ENCODE results near the gene GUCY2F.

Gene GUCY2F

DNA sequence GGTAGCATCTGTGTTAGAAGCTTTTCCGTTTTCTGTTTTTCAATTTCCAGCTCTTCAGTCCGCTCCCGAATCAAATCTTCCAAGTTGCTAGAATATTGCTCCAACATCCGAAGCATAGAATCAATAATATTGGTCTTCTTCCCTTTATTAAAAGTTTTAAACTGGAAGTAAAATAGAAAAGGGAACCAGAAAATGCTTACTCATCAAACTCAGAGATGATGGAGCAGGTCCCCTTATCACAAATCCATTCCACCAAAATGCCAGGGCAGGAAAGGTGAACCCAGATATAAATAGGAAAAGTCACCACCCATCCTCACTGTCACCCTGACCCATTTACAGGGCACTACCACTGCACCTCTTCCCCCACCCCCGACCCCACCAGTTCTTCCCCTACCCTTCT is 89.0 kb downstream of the GUCY2F start:
- no peak for DNase-seq

DNA sequence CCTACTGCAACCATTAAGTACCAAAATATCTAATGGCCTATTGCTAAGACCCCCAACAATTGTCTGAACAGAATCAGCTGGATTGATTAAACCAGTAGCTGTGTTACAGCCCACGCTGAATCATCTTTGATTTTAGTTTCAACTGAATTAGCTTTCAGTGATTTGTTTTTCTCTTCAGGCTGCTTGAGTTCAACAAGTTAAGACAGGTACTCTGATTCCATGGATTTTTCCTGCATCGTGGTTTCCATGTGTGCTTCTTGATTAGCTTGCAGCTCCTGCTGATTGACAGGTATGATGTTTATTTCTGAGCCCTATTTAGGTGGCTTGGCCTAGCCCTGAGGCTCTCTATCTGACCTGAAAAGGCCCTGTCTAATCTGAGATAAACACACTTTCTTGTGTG is 91.3 kb downstream of the GUCY2F start:
- DNase-seq, result no peak

DNA sequence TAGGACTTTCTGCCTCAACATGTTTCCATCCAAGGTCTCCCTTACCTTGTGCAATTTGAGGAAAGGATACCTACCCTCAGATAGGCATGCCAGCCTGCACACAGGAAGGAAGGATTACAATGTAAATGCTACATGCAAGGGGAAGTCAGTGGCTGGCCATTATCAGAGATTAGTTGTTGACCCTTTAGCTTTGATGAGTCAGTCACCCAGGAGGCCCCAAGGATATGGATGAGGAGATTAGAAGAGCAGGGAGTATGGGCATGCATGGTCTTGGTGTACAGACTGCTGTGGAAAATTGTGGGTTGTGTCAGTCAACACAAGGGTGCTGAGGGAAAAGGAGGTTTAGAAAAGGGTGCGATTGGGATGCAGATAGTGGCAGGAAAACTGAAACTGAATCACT is 92.0 kb downstream of the GUCY2F start:
- no peak for DNase-seq

DNA sequence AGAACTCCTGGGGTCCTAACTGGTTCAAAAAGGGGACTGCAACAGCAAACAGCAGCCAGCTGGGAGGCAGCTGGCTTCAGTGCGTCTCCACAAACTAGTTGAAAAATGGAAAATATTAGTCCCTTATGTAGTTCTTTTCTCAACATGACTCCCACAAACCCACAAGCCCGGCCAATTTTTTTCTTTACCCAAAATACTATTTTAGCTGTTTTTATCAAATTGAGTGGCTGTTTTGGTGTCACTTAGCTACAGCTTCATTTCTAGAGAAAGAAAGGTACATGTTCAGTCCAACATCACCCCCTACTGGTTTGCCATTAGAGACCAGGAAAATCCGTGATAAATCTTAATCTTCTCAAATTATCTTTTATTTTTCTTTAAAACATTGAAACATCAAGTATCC is 97.2 kb downstream of the GUCY2F start:
- peak; percentile 5 for DNase-seq

GRCh38 chrX:109382332-109382731 is 99.6 kb downstream of the GUCY2F start:
- no peak for DNase-seq

DNA sequence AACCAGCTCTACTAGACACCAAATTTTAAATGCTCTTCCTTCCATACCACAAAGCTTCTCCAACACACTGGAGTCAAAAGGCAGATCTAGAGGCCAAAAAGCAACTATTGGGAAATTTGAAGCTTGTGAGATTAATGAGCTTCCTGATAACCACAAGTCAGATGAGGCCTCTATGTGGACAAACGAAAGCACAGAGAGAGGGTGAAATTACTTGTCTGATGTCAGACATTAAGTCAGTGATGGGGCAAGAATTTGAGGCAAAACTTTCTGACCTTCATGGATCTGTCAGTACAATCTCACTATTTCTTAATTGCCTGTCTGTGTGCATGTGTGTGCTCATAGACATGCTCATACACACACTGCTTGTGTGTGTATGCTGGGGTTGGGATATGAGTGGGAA is 103.6 kb downstream of the GUCY2F start:
- DNase-seq, result no peak

DNA sequence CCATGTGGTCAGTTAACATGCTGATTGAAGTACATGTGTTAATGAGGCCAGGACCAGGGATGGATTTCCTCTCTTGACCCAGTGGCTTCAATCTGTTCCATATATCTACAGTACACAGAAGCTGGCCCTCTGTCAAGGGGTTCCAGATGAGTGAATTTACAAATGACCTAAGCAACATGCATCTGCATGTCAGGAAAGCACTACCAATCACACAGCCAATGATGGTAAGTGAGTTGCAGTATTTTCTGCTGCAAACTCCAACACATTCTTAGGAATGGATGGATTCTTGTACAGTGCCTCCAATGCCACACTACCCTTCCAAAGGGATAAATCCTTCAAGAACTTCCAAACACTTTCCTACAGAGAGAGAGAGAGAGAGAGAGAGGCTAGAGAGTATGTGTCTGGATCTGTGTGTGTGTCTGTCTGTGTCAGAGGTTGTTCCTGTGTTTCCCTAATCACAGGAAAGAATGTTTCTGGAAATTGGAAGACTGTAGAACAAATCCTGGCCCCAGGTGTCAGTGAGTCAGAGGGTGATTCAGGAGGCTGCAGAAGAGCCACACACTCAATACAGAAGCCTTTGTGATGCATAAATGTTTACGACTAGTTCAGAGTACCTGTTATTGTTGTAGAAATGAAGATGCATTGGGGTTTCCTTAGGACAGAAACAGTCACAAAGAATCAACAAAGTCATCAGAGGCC is 107.5 kb downstream of the GUCY2F start:
- DNase-seq, result no peak

GRCh38 chrX:109373468-109373867 is 108.4 kb downstream of the GUCY2F start:
- no peak for DNase-seq

- no peak for DNase-seq
Observed at GRCh38 chrX:109372716-109373115, 109.2 kb downstream of the GUCY2F start.

DNA sequence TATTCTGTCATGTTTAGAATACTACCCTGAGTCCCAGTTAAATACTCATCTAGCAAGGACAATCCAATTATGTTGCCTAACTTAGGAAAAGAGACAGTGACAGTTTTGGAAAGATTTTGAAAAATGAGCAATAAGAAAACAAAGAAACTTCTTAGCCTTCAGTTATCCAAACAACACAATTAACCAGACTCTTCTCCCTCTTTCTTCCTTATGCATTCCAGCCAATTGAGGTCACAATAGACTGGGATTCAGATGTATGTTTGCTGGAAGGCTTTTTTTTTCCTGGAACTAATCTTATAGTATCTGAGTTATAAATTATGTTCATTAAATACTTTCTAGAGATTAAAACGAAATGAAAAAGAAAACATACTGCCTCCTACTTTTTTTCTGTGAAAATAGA is 109.6 kb downstream of the GUCY2F start:
- no peak for DNase-seq

DNA sequence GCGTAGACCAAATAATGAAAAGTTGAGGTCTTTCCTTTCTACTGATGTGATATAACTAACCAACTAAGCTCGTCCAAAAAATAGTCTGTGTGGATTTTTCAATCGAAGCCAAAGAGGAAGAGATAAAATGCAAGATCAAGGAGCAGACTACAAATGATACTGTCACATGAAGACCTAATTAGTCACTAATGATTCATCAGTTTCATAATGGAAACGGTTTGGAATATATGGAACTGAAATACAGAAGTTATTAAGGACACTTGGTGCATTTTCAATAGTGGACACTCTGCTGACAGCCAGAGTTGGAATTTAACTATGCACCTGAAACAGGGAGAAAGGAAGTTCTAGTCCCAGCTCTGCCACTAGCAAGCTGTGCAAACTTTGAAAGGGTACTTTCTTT is 119.8 kb downstream of the GUCY2F start:
- DNase-seq, result no peak

GRCh38 chrX:109360301-109360700 is 121.6 kb downstream of the GUCY2F start:
- DNase-seq, result no peak

DNA sequence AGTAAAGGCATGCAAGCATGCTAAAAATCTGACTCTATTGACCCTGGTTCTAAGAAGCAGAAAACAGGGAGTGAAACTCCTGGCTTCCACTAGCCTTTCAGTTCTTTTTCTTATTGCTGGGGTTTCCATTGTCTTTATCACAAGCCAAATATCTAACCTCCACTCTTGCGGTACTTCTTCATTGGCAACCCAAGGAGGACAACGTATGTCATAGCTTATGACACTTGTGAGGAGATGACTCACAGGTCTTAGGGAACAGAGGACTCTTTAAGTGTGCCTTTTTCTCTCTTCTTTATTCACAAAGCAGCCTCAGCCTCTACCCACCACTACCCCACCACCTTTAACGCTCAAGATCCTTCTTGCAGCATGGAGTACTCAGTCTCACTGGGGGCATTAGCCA is 124.2 kb downstream of the GUCY2F start:
- no peak for DNase-seq

DNA sequence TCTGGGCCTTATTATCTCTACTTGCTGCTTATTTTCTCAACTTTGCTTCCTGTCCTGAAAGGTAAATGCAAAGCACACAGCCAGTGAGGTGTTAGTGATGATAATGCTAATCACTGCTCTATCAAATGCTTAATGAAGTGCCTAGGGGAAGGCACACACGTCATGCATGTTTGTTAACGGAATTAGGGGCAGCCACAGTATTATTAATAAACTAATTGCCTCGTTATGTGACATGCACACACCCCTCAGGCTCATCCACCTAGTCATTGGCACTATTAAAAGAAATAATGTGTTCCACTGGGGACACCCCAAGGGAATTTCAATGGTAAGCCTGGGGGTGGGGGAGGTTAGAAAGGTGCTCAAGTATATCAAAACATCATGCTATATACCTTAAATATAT is 125.2 kb downstream of the GUCY2F start:
- no peak for DNase-seq

DNA sequence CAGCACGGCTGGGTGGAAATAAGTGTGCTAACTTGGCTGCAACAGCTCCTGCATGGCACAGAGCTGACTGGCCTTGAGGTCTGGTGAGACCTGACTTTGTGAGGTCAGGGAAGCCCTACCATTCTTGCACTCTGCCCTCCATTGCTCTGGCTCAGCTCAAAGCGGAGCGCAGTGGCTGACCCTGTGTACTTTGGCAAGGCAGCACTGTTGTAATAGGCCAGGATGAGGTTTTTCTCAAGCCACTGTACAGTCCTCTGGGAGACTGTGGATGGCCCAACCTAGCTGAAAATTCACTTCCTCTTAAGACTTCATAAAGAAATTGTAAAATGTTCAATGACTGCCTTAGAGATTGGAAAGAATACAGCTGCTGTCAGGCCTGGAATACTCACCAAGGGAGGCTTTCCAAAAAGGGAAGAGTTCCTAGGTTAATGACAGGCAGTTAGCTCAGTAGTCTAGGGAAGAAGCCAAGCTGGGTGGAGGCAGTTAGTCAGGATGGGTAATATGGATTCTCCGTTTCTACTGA is 129.8 kb downstream of the GUCY2F start:
- DNase-seq, result no peak

DNA sequence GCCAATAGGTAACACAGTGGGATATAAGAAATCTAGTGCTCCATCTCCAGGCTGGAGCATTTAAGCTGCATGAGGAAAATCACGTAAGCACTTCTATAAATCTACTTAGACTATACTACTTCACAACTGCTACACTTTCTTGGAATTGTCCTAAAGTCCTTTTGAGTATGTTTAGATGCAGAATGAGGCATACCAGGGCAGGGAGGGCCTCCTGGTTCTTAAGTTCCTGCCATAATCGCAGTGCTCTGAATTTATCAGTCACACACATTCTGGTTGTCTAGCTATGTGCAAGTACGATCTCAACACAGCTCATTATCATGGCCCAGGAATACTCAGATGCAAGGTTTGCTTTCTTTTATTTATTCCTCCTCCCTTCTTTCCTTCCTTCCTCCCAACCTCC is 130.3 kb downstream of the GUCY2F start:
- DNase-seq, result no peak

- no peak for DNase-seq
Observed at GRCh38 chrX:109350551-109350950, 131.3 kb downstream of the GUCY2F start.

GRCh38 chrX:109350051-109350450 is 131.8 kb downstream of the GUCY2F start:
- no peak for DNase-seq

GRCh38 chrX:109347632-109348031 is 134.3 kb downstream of the GUCY2F start:
- DNase-seq, result no peak

- DNase-seq, result no peak
Observed at GRCh38 chrX:109346491-109346890, 135.4 kb downstream of the GUCY2F start.

GRCh38 chrX:109345856-109346255 is 136.0 kb downstream of the GUCY2F start:
- no peak for DNase-seq

DNA sequence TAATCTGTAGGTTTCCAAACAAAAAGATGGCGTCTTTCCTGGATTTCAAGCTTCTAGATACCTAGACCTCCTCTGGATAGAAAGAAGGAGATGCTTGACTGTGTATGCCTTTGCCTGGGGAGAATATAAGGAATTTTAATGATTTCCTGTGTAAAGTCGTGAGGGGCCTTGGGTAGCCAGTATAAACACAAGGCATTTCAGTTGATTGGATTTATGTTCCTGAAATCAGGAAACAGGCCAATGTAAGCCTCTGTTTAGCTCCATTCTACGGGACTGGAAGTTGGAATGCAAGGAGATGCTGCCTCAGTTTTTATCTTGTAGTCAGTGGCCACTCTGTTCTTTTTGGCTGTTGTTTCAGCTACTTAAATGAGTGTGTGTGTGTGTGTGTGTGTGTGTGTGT is 137.2 kb downstream of the GUCY2F start:
- no peak for DNase-seq

- DNase-seq, result no peak
Observed at GRCh38 chrX:109344101-109344500, 137.8 kb downstream of the GUCY2F start.

GRCh38 chrX:109343671-109344070 is 138.2 kb downstream of the GUCY2F start:
- no peak for DNase-seq

DNA sequence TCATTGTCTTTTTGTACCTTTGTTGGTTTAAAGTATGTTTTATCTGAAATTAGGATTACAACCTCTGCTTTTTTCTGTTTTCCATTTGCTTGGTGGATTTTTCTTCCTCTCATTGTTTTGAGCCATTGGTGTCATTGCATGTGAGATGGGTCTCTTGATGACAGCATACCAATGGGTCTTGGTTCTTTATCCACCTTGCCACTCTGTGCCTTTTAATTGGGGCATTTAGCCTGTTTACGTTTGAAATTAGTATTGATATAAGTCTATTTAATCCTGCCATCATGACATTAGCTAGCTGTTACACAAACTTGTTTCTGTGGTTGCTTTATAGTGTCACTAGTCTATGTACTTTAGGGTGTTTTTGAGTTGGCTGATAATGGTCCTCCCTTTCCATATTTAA is 145.7 kb downstream of the GUCY2F start:
- DNase-seq, result no peak

Data from midbrain (tissue), 1 donor.